ENCODE measurements around the gene CHAF1A.

CHAF1A gene

GRCh38 chr19:4443966-4444764, 41.7 kb downstream of the CHAF1A start:
- no peak for DNase-seq

- DNase-seq: no peak
These were observed 42.6 kb downstream of the CHAF1A start for GRCh38 chr19:4444765-4445741.

DNA sequence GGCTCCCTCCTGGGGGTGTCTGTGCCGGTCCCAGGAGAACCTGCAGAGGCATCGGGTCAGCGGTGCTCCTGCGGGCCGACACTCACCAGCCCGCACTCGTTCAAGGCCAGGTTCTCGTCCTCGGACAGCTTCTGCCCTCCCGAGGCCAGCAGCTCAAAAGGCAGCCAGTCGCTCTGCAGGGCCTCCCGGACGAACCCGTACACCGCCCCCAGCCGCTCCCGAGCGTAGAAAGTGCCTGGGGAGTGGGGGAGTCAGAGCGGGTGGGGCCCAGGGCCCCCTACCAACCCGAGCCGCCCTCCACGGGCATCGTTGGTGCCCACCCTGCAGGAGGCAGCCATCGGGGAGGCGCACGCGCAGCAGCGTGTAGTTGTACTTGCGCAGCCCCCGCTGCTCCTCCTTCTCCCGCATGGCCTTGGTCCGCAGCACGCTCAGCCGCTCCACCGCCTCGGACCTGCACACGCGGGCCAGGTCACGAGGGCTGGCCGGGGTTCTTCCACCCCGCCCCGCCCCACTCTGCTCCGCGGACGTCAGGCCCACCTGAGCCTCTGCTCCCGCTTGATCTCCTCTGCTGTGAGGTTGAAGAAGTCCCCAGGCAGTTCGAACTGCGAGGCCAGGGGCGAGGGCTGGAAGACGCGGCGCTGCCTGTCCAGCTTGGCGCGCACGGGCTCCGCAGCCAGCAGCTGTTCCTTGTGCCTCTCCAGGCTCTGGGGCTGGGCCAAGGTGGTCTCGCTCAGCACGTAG, 43.7 kb downstream of the CHAF1A start:
- no peak for DNase-seq

DNA sequence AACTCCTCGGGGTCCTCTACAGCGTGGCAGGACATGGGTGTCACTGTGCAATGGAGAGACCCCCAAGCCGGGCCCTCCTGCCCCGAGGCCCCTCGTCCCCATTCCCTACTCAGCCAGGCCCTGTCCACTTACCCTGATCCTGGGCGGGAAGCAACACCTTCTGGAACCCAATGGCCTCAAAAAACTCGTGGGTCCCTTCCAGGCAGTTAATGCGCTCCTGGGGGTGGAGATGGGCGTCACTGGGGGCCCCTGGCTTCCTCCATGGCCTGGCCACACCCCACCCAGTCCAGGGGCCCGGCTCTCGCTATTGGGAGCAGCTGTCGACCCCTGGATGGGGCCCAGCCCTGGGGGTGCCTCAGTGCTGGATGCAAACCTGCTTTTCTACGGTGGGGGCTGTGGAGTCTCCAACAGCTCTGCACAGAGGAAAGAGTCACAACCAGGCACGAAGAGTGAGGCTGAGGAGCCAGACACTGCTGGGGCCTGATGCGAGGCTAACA, 44.3 kb downstream of the CHAF1A start:
- no peak for DNase-seq

- DNase-seq: no peak
These were observed 45.1 kb downstream of the CHAF1A start for GRCh38 chr19:4447327-4448146.

GRCh38 chr19:4448147-4448985, 45.9 kb downstream of the CHAF1A start:
- DNase-seq: no peak

DNA sequence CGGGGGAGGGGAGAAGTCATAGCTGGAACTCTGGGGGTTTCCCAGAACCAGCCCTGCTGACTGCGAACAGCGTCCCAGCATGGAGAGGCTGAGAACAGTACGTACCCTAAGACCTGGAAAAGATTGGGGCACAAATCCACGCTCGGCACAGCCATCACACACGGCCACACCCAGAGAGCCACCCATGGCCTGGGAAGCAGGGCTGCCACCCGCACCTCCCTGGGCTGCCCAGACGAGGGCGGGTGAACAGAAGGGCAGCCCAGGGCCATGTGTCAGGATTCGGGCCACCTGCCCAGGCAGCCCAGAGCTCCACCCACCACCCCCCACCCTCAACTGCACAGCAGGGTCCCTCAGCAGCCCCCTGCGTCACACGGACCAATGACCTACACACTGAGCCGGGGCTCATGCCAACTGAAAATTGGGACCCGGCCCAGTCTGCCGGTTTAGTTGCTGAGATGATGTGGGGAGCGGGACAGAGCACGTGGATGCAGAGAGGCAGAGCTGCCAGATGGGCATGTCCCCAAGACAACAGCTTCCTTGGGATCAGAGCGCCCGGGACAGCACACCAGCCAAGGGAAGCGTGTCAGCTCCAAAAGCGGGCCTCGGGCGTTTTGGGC, 46.7 kb downstream of the CHAF1A start:
- DNase-seq: no peak

DNA sequence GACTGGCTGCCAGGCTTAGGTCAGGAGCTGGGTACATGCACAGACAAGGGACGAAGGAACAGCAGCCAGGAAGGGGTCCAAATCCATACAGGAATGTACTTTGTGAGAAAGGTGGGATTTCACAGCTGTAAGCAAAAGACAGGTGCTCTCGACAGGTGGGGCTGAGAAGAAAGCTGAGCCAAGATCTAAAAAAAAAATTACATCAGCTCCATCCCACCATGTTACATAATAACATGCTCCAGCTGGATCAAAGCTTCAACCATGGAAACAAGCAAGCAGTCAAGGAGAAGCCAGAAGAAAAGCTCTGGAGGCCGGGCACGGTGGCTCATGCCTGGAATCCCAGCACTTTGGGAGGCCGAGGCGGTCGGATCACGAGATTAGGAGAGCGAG, 47.2 kb downstream of the CHAF1A start:
- no peak for DNase-seq

GRCh38 chr19:4452230-4452990, 50.0 kb downstream of the CHAF1A start:
- no peak for DNase-seq

DNA sequence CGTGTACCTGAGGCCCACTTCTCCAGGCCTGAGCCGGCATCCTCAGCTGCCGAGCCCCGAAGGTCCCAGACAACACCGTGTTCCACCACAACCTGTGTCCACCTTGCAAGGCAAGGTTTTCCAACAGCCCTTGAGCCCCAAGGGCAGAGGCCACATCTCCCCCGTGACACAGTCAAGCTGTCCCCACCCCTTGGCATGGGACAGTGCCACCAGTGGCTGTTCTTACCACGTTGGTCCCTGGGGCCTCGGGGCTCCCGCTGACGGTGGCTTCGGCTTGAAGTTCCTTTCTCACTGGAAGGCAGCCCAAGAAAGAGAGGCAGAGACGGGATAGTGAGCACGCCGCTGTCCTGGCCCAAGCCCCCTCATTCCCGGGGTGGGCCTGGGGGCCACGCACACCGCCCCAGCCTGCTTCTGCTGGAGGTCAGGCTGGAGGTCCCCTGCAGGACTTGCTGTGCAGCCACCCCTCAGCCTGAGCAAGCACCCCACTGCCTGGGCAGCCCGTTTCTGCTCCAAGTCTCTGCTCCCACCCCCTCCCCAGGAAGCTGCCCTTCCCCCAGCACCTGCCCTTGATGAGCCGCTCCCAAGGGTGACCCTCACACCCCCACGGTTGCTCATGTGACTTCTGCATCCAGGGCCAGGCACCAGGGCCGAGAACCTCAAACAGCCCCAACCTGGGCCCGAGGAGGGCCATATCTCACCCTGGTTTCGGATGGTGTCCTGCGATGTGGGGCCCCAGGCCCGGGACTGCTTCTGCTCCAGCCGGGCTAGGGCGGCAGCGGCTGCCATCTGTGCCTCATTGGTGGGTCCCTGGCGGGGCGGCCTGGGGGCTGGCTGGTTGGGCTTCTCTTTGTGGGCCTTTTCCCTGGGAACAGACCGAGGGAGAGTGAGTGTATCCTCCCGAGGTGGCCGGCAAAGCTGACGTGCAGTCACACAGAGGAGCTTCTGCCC, 51.1 kb downstream of the CHAF1A start:
- no peak for DNase-seq

GRCh38 chr19:4454747-4455718, 52.6 kb downstream of the CHAF1A start:
- no peak for DNase-seq

GRCh38 chr19:4455719-4456475, 53.5 kb downstream of the CHAF1A start:
- DNase-seq: no peak

- DNase-seq: no peak
These were observed 54.0 kb downstream of the CHAF1A start for GRCh38 chr19:4456476-4456842.

GRCh38 chr19:4456843-4457653, 54.6 kb downstream of the CHAF1A start:
- DNase-seq: peak; percentile 27

GRCh38 chr19:4457654-4458395, 55.4 kb downstream of the CHAF1A start, which contains the start of gene UBXN6:
TSS of gene UBXN6 (minus strand) at chr19:4457794. CDS start at chr19:4457697, 97 bp downstream.
- DNase-seq: peak; percentile 98

All from stimulated activated CD4-positive, alpha-beta T cell treated with anti-CD3 and anti-CD28 coated beads, Interleukin-1b, Interleukin-23, amount 100 ng/mL, for 48 hours (primary cell).